HCT116 (cell line): ENCODE results near the gene TUBB8B.
"Not testable (repeated sequence)": the region's sequence is repeated elsewhere in the genome, so short reads cannot be mapped to it uniquely, and the experiment has no call there.

ENCODE experiments used
- CTCF ChIP-seq, 3 experiments: fragments of 200-600 bp in 1 of 3; sonication (generic) in 1 of 3; IDR thresholded peaks in 2 of 3; conservative IDR thresholded peaks in 1 of 3; 2 replicates each; pipeline ENCODE4 v1.5.1; 2012 to 2017; ENCODE audit warnings: low read depth in 2 of 3, low read length in 2 of 3, antibody characterized with exemption in 1 of 3, borderline replicate concordance in 1 of 3, control low read depth in 1 of 3, mild to moderate bottlenecking in 1 of 3, mixed read lengths in 1 of 3, mixed run types in 1 of 3, moderate library complexity in 1 of 3; ENCODE audit not compliant: insufficient read depth in 1 of 3
- EZH2 ChIP-seq: fragments of 200-600 bp; sonication (generic); IDR thresholded peaks from 2 replicates; pipeline ENCODE4 v1.6.1; 2017; ENCODE audit warnings: antibody characterized with exemption, mixed run types
- POLR2A ChIP-seq: IDR thresholded peaks from 2 replicates; pipeline ENCODE4 v1.7.0; 2011; ENCODE audit warnings: borderline replicate concordance; ENCODE audit not compliant: insufficient read depth, insufficient read length; ENCODE audit errors: extremely low read depth
- TCF7L2 ChIP-seq: IDR thresholded peaks from 2 replicates; pipeline ENCODE4 v1.7.0; 2011; ENCODE audit warnings: borderline replicate concordance, inconsistent platforms; ENCODE audit not compliant: insufficient read depth, insufficient read length; ENCODE audit errors: extremely low read depth
- YY1 ChIP-seq: IDR thresholded peaks from 2 replicates; pipeline ENCODE4 v1.6.1; 2011; ENCODE audit warnings: low read length, low read depth, moderate library complexity, mild to moderate bottlenecking; ENCODE audit not compliant: insufficient replicate concordance; ENCODE audit errors: extremely low read depth
- ZNF274 ChIP-seq: fragments of 200-500 bp; sonication (Bioruptor generic); IDR thresholded peaks from 2 replicates; pipeline ENCODE4 v1.6.1; 2014; ENCODE audit warnings: mild to moderate bottlenecking, low read depth, low read length, inconsistent platforms

- TF ChIP-seq CTCF (IDR thresholded peaks at IDR 0.05 in 2 of 3, conservative IDR thresholded peaks at IDR 0.05 in 1 of 3; ENCODE audit: borderline replicate concordance in 1 of 3, insufficient read depth in 1 of 3, low read depth in 2 of 3, low read length in 2 of 3); EZH2; POLR2A; TCF7L2; YY1; ZNF274: not testable (repeated sequence)
Measured at GRCh38 chr18:54388-54787, 5.0 kb upstream of the TUBB8B start.
